Endothelial cell of umbilical vein (primary cell): ENCODE results near the gene SERPINB6. TPM values are rescaled to one million over a fixed set of nuclear protein-coding genes. Genes with fewer than 3 reads are reported as not detected.

ENCODE experiments used
- BruUV-seq: library from RNA; stranded (reverse); fragments of 400-500 nt; replicated peaks from 2 replicates; lab custom pipeline; 2021; lab: Mats Ljungman, UMichigan
- CTCF ChIA-PET: fragments of 300-600, 350-600 bp; sonication (Branson Sonifier 250); formaldehyde crosslinking; loops from one replicate; lab custom pipeline; 2021; ENCODE audit warnings: antibody characterized with exemption, inconsistent platforms; lab: Charles Lee
- POLR2A ChIA-PET: fragments of 300-600, 350-600 bp; sonication (Branson Sonifier 250); formaldehyde crosslinking; loops from one replicate; lab custom pipeline; 2021; ENCODE audit warnings: antibody characterized with exemption, inconsistent platforms; lab: Charles Lee
- DNase-seq: peaks from one replicate; pipeline ENCODE4 v3.0.0-alpha.2; 2011; ENCODE audit warnings: low read depth, low spot score
- FAIRE-seq: peaks from 2 replicates; lab custom pipeline; 2011; peaks lifted over from hg19 to GRCh38; lab: Jason Lieb, UNC
- H2AFZ ChIP-seq: 2 replicates; pipeline ENCODE4 v1.6.0; 2012; ENCODE audit warnings: low read depth, low read length, control low read depth, inconsistent platforms
- H3K27ac ChIP-seq: 2 replicates; pipeline ENCODE4 v1.5.1; 2011; ENCODE audit warnings: low read depth, mild to moderate bottlenecking, control low read depth, low read length, moderate library complexity; ENCODE audit not compliant: insufficient read depth
- H3K27me3 ChIP-seq, 2 experiments: 2 replicates each; pipeline versions ENCODE4 v1.6.0 to v1.6.1; 2011; ENCODE audit warnings: low read length in 2 of 2, mixed read lengths in 1 of 2; ENCODE audit not compliant: control insufficient read depth in 2 of 2, insufficient read depth in 2 of 2
- H3K36me3 ChIP-seq, 2 experiments: 2 replicates in 1 of 2; 3 replicates in 1 of 2; pipeline ENCODE4 v1.5.1; 2011; ENCODE audit warnings: low read length in 2 of 2, mild to moderate bottlenecking in 1 of 2, moderate library complexity in 1 of 2; ENCODE audit not compliant: control insufficient read depth in 2 of 2, insufficient read depth in 2 of 2; ENCODE audit errors: extremely low read depth in 1 of 2
- H3K4me1 ChIP-seq: 3 replicates; pipeline ENCODE4 v1.5.1; 2011; ENCODE audit warnings: mild to moderate bottlenecking, low read length; ENCODE audit not compliant: control insufficient read depth, insufficient read depth; ENCODE audit errors: extremely low read depth
- H3K4me2 ChIP-seq: 2 replicates; pipeline ENCODE4 v1.6.1; 2011; ENCODE audit warnings: low read length, control low read depth, mixed read lengths; ENCODE audit not compliant: insufficient read depth
- H3K4me3 ChIP-seq, 3 experiments: fragments of 200-600 bp in 1 of 3; sonication (generic), shearing (Covaris generic) in 1 of 3; replicated peaks in 1 of 3; 2 replicates each; pipeline ENCODE4 v1.5.1; 2011 to 2016; ENCODE audit warnings: control low read depth in 3 of 3, low read length in 3 of 3, mild to moderate bottlenecking in 2 of 3, inconsistent platforms in 1 of 3, low read depth in 1 of 3, moderate library complexity in 1 of 3; ENCODE audit not compliant: insufficient read depth in 1 of 3
- H3K79me2 ChIP-seq: 2 replicates; pipeline ENCODE4 v1.6.0; 2012; ENCODE audit warnings: low read length, inconsistent platforms; ENCODE audit not compliant: control insufficient read depth, insufficient read depth
- H3K9ac ChIP-seq: replicated peaks from 2 replicates; pipeline ENCODE3; 2011; ENCODE audit warnings: low read length, control low read depth; ENCODE audit not compliant: insufficient read depth; ENCODE audit errors: extremely low read depth
- H3K9me1 ChIP-seq: replicated peaks from 3 replicates; pipeline ENCODE4 v1.6.0; 2011; ENCODE audit warnings: mild to moderate bottlenecking, low read length; ENCODE audit not compliant: control insufficient read depth, insufficient read depth; ENCODE audit errors: extremely low read depth
- H3K9me3 ChIP-seq: replicated peaks from 2 replicates; pipeline ENCODE4 v1.5.1; 2012; ENCODE audit warnings: low read length, inconsistent platforms; ENCODE audit not compliant: control insufficient read depth, insufficient read depth
- H4K20me1 ChIP-seq: replicated peaks from 2 replicates; pipeline ENCODE3; 2011; ENCODE audit warnings: mild to moderate bottlenecking, low read length; ENCODE audit not compliant: control insufficient read depth, insufficient read depth; ENCODE audit errors: extremely low read depth
- CTCF ChIP-seq, 2 donors: IDR thresholded peaks; 1 replicate in 1 of 2; 2 replicates in 1 of 2; pipeline ENCODE4 v1.5.1; 2011; ENCODE audit warnings: low read length in 2 of 2, mild to moderate bottlenecking in 2 of 2, moderate library complexity in 2 of 2, control low read depth in 1 of 2, inconsistent platforms in 1 of 2, low read depth in 1 of 2; ENCODE audit not compliant: insufficient read depth in 1 of 2; ENCODE audit errors: extremely low read depth in 1 of 2
- EZH2 ChIP-seq: IDR thresholded peaks from 2 replicates; pipeline ENCODE4 v1.6.1; 2012; ENCODE audit warnings: borderline replicate concordance, low read depth, mild to moderate bottlenecking, moderate library complexity, low read length, inconsistent platforms; ENCODE audit not compliant: severe bottlenecking
- FOS ChIP-seq: IDR thresholded peaks from 2 replicates; pipeline ENCODE4 v1.6.1; 2011; ENCODE audit warnings: mild to moderate bottlenecking, low read length, moderate library complexity, borderline replicate concordance; ENCODE audit not compliant: insufficient read depth
- GATA2 ChIP-seq: IDR thresholded peaks from 2 replicates; pipeline ENCODE4 v1.7.0; 2011; ENCODE audit warnings: low read depth, mild to moderate bottlenecking, moderate library complexity, mixed read lengths, low read length; ENCODE audit not compliant: insufficient read length, insufficient read depth
- JUN ChIP-seq: IDR thresholded peaks from 2 replicates; pipeline ENCODE4 v1.6.1; 2011; ENCODE audit warnings: borderline replicate concordance, low read depth; ENCODE audit not compliant: insufficient read length, insufficient read depth
- MAX ChIP-seq: IDR thresholded peaks from 2 replicates; pipeline ENCODE4 v1.6.1; 2011; ENCODE audit not compliant: insufficient read depth, insufficient read length
- MYC ChIP-seq: IDR thresholded peaks from one replicate; pipeline ENCODE4 v1.6.1; 2011; ENCODE audit warnings: mild to moderate bottlenecking, low read depth, low read length
- POLR2A ChIP-seq: IDR thresholded peaks from 2 replicates; pipeline ENCODE4 v1.6.1; 2012; ENCODE audit warnings: low read depth, mild to moderate bottlenecking, control low read depth, low read length
- POLR2AphosphoS5 ChIP-seq: IDR thresholded peaks from 2 replicates; pipeline ENCODE4 v1.6.1; 2012; ENCODE audit warnings: low read depth, mild to moderate bottlenecking, control low read depth, low read length, moderate library complexity; ENCODE audit not compliant: insufficient read depth
- dilution Hi-C: fragments of 300-500 bp; cut with MboI; formaldehyde crosslinking; loops from one replicate; pipeline ENCODE4 v1.15.0; 2019; ENCODE audit warnings: low sequenced_read_pairs; ENCODE audit not compliant: extremely low pct_ligation_motif_present
- intact Hi-C: fragments of 100-400 bp; cut with micrococcal nuclease; formaldehyde crosslinking; loops from one replicate; pipeline ENCODE4 v1.10.0; 2022
- polyA plus RNA-seq, 4 experiments: library from polyadenylated mRNA; depleted of rRNA in 3 of 4; stranded (reverse) in 3 of 4; unstranded in 1 of 4; fragments of >200 nt; gene quantifications; 2 replicates each; pipeline versions ENCODE4 v1.2.1 to v1.2.3, GENCODE V29; 2011 to 2012; ENCODE audit warnings: missing spikeins in 1 of 4
- total RNA-seq: library from RNA; stranded (reverse); gene quantifications from 2 replicates; pipeline ENCODE4 v1.2.3, GENCODE V29; 2021

The SERPINB6 gene
- total and polyA plus RNA-seq, 2 donors (not counting 3 experiments of a cell fraction or from before 2014, with no cell fraction given), result 145 to 151 TPM

GRCh38 chr6:2935566-2936291 is 35.6 kb downstream of the SERPINB6 start:
- no peaks in the 10 kb centered on the region for H3K36me3 ChIP-seq
- no peaks in the 10 kb centered on the region for H3K27me3 ChIP-seq
- TF ChIP-seq POLR2AphosphoS5, result no peak
- TF ChIP-seq MAX, result no peak
- TF ChIP-seq MYC, result no peak
- TF ChIP-seq JUN, result no peak
- no peak for TF ChIP-seq FOS
- TF ChIP-seq CTCF (IDR thresholded peaks at IDR 0.05; ENCODE audit: extremely low read depth in 1 of 2, insufficient read depth in 1 of 2, low read depth in 1 of 2, low read length in 2 of 2), result no peak
- no peak for TF ChIP-seq POLR2A
- no peak for TF ChIP-seq GATA2
- TF ChIP-seq EZH2, result no peak
- intact Hi-C loops, result no loop called here
- no peak overlapping the region for H3K4me3 ChIP-seq
- ChIA-PET CTCF (interaction anchor here (1.2 to 3.4 kb wide), 9 partner anchors 11 to 198 kb away, joined by 3 to 20 read pairs (median 8); partner anchors contain the start of gene SERPINB1), POLR2A (no interaction called here)
- no TSS peak for BruUV-seq
- H2AFZ ChIP-seq, result no peak overlapping the region
- DNase-seq (no peak), FAIRE-seq (no peak)
- peaks cover 2% of the 10 kb centered on the region for H3K4me1 ChIP-seq
- dilution Hi-C loops, result no loop called here
- no peaks in the 10 kb centered on the region for H3K9me3 ChIP-seq
- no peaks in the 10 kb centered on the region for H3K79me2 ChIP-seq
- no peak overlapping the region for H3K4me2 ChIP-seq
- no peak overlapping the region for H3K9ac ChIP-seq
- H4K20me1 ChIP-seq, result no peaks in the 10 kb centered on the region
- no peak overlapping the region for H3K27ac ChIP-seq
- no peaks in the 10 kb centered on the region for H3K9me1 ChIP-seq
